GM12878 (cell line): ENCODE data around the gene SULT1A2. TPM values are rescaled to one million over a fixed set of nuclear protein-coding genes. Genes with fewer than 3 reads are reported as not detected.

ENCODE experiments used
- ATAC-seq: fragments of 200-7000 bp; cut with Tn5 transposase; 3 replicates; pipeline ENCODE4 v1.9.1; 2020; ENCODE audit warnings: mild to moderate bottlenecking, moderate library complexity
- BruUV-seq: library from RNA; stranded (reverse); fragments of 400-500 nt; replicated peaks from 2 replicates; lab custom pipeline; 2021; lab: Mats Ljungman, UMichigan
- CTCF ChIA-PET: fragments of 300-600 bp; sonication (Branson Sonifier 250); formaldehyde crosslinking; extraction: SDS; loops from one replicate; lab custom pipeline; 2021; ENCODE audit warnings: inconsistent platforms; lab: Yijun Ruan, JAX
- POLR2A ChIA-PET: fragments of 350-600 bp; formaldehyde crosslinking; extraction: SDS; loops from one replicate; lab custom pipeline; 2021; ENCODE audit warnings: inconsistent platforms; lab: Charles Lee
- RAD21 ChIA-PET: fragments of 300-600 bp; sonication (Branson Sonifier 250); formaldehyde crosslinking; loops from one replicate; lab custom pipeline; 2023; ENCODE audit warnings: antibody characterized with exemption; ENCODE audit not compliant: unreplicated experiment; lab: Charles Lee
- SMC1A ChIA-PET: fragments of 300-600 bp; sonication (Branson Sonifier 250); formaldehyde crosslinking; loops from one replicate; lab custom pipeline; 2023; ENCODE audit not compliant: unreplicated experiment, uncharacterized antibody; lab: Charles Lee
- DNase-seq: peaks from one replicate; pipeline ENCODE4 v3.0.0-alpha.2; 2011; ENCODE audit warnings: low read depth, low spot score
- FAIRE-seq: peaks from 3 replicates; lab custom pipeline; 2011; peaks lifted over from hg19 to GRCh38; lab: Jason Lieb, UNC
- H2AFZ ChIP-seq: 2 replicates; pipeline ENCODE4 v1.6.0; 2011; ENCODE audit warnings: low read depth, low read length, control low read depth; ENCODE audit not compliant: control insufficient read depth
- H3K27ac ChIP-seq: 2 replicates; pipeline ENCODE4 v1.5.1; 2011; ENCODE audit warnings: control low read depth; ENCODE audit not compliant: control insufficient read depth, insufficient read depth
- H3K27me3 ChIP-seq, 2 experiments: replicated peaks in 1 of 2; 2 replicates each; pipeline versions ENCODE4 v1.6.0 to v1.6.1; 2011; ENCODE audit warnings: low read length in 1 of 2; ENCODE audit not compliant: control insufficient read depth in 2 of 2, insufficient read depth in 2 of 2
- H3K36me3 ChIP-seq, 2 experiments: 2 replicates each; pipeline ENCODE4 v1.5.1; 2011; ENCODE audit warnings: low read length in 1 of 2; ENCODE audit not compliant: control insufficient read depth in 2 of 2, insufficient read depth in 2 of 2
- H3K4me1 ChIP-seq: 2 replicates; pipeline ENCODE4 v1.6.1; 2011; ENCODE audit warnings: mild to moderate bottlenecking, low read length, moderate library complexity, mixed read lengths; ENCODE audit not compliant: control insufficient read depth, insufficient read depth
- H3K4me2 ChIP-seq: 2 replicates; pipeline ENCODE4 v1.6.0; 2011; ENCODE audit warnings: control low read depth; ENCODE audit not compliant: control insufficient read depth, insufficient read depth
- H3K4me3 ChIP-seq: fragments of 200-600 bp; sonication (generic); 2 replicates; pipeline ENCODE4 v1.5.1; 2016
- H3K79me2 ChIP-seq: 2 replicates; pipeline ENCODE4 v1.6.0; 2011; ENCODE audit warnings: low read length; ENCODE audit not compliant: control insufficient read depth, insufficient read depth
- H3K9ac ChIP-seq: 2 replicates; pipeline ENCODE4 v1.8.0; 2011; ENCODE audit warnings: low read length, control low read depth, mixed read lengths; ENCODE audit not compliant: control insufficient read depth, insufficient read depth
- H3K9me3 ChIP-seq: replicated peaks from 3 replicates; pipeline ENCODE4 v1.5.1; 2011; ENCODE audit warnings: mild to moderate bottlenecking, low read length; ENCODE audit not compliant: control insufficient read depth, insufficient read depth
- H4K20me1 ChIP-seq: 2 replicates; pipeline ENCODE4 v1.6.0; 2011; ENCODE audit not compliant: control insufficient read depth, insufficient read depth
- CBFB ChIP-seq: IDR thresholded peaks from 2 replicates; pipeline ENCODE4 v1.6.1; 2016; ENCODE audit warnings: antibody characterized with exemption, low read depth
- CEBPB ChIP-seq, 2 experiments: fragments of 150-350 bp in 1 of 2; IDR thresholded peaks; 2 replicates each; pipeline ENCODE4 v1.6.1; 2012 to 2014; ENCODE audit warnings: low read depth in 2 of 2, low read length in 2 of 2, borderline replicate concordance in 1 of 2, inconsistent platforms in 1 of 2
- CHD4 ChIP-seq: fragments of 200-600 bp; sonication (generic); IDR thresholded peaks from 2 replicates; pipeline ENCODE4 v1.6.1; 2016; ENCODE audit warnings: mild to moderate bottlenecking
- EZH2 ChIP-seq: IDR thresholded peaks from 2 replicates; pipeline ENCODE4 v1.6.1; 2012; ENCODE audit warnings: low read depth, mild to moderate bottlenecking, control low read depth, inconsistent platforms, low read length, borderline replicate concordance; ENCODE audit not compliant: control insufficient read depth
- HDAC6 ChIP-seq: fragments of 200-600 bp; sonication (generic); IDR thresholded peaks from one replicate; pipeline ENCODE4 v1.8.0; 2017; ENCODE audit warnings: antibody characterized with exemption; ENCODE audit not compliant: unreplicated experiment
- MAX ChIP-seq: IDR thresholded peaks from 2 replicates; pipeline ENCODE4 v1.6.1; 2012; ENCODE audit warnings: low read depth, low read length, improper control_type of control experiment
- NFYB ChIP-seq: IDR thresholded peaks from 2 replicates; pipeline ENCODE4 v1.6.1; 2011; ENCODE audit warnings: low read depth, mild to moderate bottlenecking, low read length, improper control_type of control experiment, moderate library complexity; ENCODE audit not compliant: insufficient read depth
- POLR2AphosphoS5 ChIP-seq: IDR thresholded peaks from 2 replicates; pipeline ENCODE4 v1.6.1; 2011; ENCODE audit warnings: mild to moderate bottlenecking, low read length, inconsistent platforms
- SP1 ChIP-seq: IDR thresholded peaks from one replicate; pipeline ENCODE4 v1.6.1; 2011; ENCODE audit warnings: low read depth, low read length
- STAT3 ChIP-seq: IDR thresholded peaks from 2 replicates; pipeline ENCODE4 v1.6.1; 2011; ENCODE audit warnings: low read depth, low read length, improper control_type of control experiment
- ZNF217 ChIP-seq: fragments of 450-650 bp; IDR thresholded peaks from 2 replicates; pipeline ENCODE4 v1.6.1; 2017; ENCODE audit warnings: antibody characterized with exemption, mild to moderate bottlenecking
- WGBS: methylation state at CpG from one replicate; pipeline ENCODE4 v1.1.6; 2016; ENCODE audit warnings: low lambda C conversion rate; ENCODE audit not compliant: insufficient replicate concordance, insufficient coverage; ENCODE audit errors: missing lambda C conversion rate; 5-methylcytosine and 5-hydroxymethylcytosine counted together
- in situ Hi-C: fragments of 300-500 bp; cut with MboI; formaldehyde crosslinking; loops from 9 replicates; pipeline ENCODE4 v1.14.3; 2018; ENCODE audit warnings: mixed read lengths
- intact Hi-C: fragments of 100-400 bp; cut with micrococcal nuclease; formaldehyde crosslinking; loops from one replicate; pipeline ENCODE4 v1.14.2; 2022; ENCODE audit not compliant: unreplicated experiment
- polyA plus RNA-seq, 11 experiments: library from polyadenylated mRNA; depleted of rRNA in 4 of 11; unstranded in 6 of 11; stranded (reverse) in 5 of 11; fragments of >200 nt; fragmentation: Nextera tagmentation in 4 of 11; fragmentation: Illumina TruSeq in 1 of 11; extraction: Ambion mirVana in 4 of 11; extraction: Trizol in 1 of 11; gene quantifications; 1 replicate in 1 of 11; 2 replicates in 10 of 11; pipeline versions ENCODE4 v1.2.1 to v1.2.3, GENCODE V29; 2011 to 2016; ENCODE audit warnings: inconsistent platforms in 2 of 11, missing spikeins in 2 of 11, low read depth in 1 of 11
- total RNA-seq, 4 experiments: library from RNA; depleted of rRNA in 3 of 4; stranded (reverse); fragments of >200 nt in 3 of 4; fragmentation: Illumina TruSeq in 1 of 4; extraction: Trizol in 1 of 4; gene quantifications; 2 replicates each; pipeline versions ENCODE4 v1.2.1 to v1.2.3, GENCODE V29; 2013 to 2021

Gene SULT1A2
- total and polyA plus RNA-seq, 10 of the 15 experiments (the other 5 are each of a cell fraction or from before 2014, with no cell fraction given), result 0.06 to 0.39 (median 0.07) TPM; not detected in 7

- ChIA-PET RAD21 (no interaction called here), CTCF (interaction anchor here (1.5 kb wide), 1 partner anchor 9 kb away, joined by 5 read pairs; no protein-coding TSS in a partner anchor), POLR2A (interaction anchor here (0.6 kb wide), 1 partner anchor 39 kb away, joined by 3 read pairs; no protein-coding TSS in a partner anchor), SMC1A (no interaction called here)
- Histone ChIP-seq H3K36me3 (peaks cover 5 to 13% of the 10 kb centered on the region in 2 experiments; a peak in 3 of 4 replicates), H3K27ac (no peak overlapping the region), H3K9ac (no peak overlapping the region), H3K4me1 (no peaks in the 10 kb centered on the region), H3K27me3 (no peaks in the 10 kb centered on the region), H3K9me3 (no peaks in the 10 kb centered on the region), H3K4me3 (no peak overlapping the region), H3K4me2 (no peak overlapping the region), H4K20me1 (no peaks in the 10 kb centered on the region), H2AFZ (no peak overlapping the region), H3K79me2 (no peaks in the 10 kb centered on the region)
- 79% methylated on average over 11 of the region's 13 CpGs for WGBS
- ATAC-seq (no peak), DNase-seq (no peak), FAIRE-seq (no peak)
- in situ Hi-C loops, result no loop called here
- TF ChIP-seq NFYB (no peak), SP1 (no peak), CHD4 (no peak), POLR2AphosphoS5 (no peak), CBFB (no peak), HDAC6 (no peak), MAX (no peak), STAT3 (no peak), EZH2 (no peak), ZNF217 (no peak), CEBPB (IDR thresholded peaks at IDR 0.05; ENCODE audit: borderline replicate concordance in 1 of 2, low read depth in 2 of 2, low read length in 2 of 2) (no peak)
- intact Hi-C loops, result no loop called here
- no TSS peak for BruUV-seq
Measured at GRCh38 chr16:28592979-28593553, 3.8 kb downstream of the SULT1A2 start.
